Measurements from ENCODE around the gene ANKAR. TPM values are rescaled to one million over a fixed set of nuclear protein-coding genes. Genes with fewer than 3 reads are reported as not detected.

ANKAR gene, protein sequence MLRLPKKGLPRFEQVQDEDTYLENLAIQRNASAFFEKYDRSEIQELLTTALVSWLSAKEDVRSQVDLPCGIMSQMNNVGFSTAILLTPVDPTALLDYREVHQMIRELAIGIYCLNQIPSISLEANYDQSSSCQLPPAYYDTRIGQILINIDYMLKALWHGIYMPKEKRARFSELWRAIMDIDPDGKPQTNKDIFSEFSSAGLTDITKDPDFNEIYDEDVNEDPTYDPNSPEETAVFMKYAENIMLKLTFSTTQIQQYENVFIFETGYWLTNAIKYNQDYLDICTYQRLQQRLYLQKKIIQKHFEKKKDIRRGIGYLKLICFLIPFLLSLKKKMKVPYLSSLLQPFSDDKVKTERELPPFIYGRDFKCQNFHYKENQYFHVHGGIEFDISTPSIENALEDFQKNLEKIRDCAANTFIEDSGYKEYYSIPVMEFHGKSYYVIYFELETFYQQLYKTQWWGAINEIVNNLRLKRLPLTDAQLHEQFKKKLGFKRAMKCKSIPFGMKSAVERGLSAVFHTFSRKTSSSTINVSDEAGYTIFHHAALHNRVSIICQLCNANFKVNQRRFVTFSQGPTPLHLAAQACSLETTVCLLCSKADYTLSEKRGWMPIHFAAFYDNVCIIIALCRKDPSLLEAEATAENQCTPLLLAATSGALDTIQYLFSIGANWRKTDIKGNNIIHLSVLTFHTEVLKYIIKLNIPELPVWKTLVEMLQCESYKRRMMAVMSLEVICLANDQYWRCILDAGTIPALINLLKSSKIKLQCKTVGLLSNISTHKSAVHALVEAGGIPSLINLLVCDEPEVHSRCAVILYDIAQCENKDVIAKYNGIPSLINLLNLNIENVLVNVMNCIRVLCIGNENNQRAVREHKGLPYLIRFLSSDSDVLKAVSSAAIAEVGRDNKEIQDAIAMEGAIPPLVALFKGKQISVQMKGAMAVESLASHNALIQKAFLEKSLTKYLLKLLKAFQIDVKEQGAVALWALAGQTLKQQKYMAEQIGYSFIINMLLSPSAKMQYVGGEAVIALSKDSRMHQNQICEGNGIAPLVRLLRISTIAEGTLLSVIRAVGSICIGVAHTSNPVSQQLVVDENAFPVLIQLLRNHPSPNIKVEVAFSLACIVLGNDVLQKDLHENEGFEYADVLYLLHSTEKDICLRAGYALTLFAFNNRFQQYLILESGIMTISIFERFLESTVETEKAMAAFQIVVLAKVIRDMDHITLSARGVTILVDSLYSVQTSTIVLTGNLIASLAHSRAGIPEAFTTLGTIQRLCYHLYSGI (N-terminal part only)
- 3.2 and 5.2 TPM in 2 replicates for total RNA-seq

DNA sequence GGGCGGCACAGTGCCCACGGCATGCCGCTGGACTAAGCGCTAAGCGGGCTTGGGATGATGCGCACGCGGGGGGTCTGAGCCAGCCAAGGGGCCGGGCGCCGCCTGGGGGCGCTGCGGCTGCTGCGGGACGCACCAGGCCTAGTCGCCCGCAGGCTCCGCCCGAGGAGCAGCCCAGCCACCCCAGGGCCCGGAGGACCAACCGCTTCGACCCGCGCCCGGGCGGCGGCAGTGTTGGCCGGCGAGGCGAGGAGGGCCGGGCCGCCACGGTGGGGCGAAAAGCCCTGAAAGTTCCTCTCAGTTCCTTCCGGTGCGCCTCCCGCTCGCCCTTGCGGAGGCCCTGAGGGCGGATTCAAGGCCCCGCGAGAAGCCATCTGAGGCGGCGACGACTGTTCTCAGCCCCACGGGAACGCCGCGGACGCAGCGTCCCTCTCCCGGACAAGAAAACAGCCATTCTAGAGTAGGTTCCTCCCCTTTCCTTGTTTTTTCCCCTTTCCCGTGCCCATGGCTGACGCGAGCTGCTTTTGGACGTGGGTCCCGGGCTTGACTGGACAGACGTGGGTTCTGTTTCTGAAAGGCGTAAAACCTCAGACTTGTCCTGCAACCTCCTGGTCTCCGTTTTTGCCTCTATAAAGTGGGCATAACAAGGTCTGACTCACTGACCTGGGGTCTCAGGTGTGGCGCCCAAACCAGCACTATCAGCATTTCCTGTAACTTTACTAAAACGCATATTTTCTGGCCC is at the start of gene ANKAR:
ANKAR (plus strand) TSS at position 297 of the 739 bp plus-strand sequence. CDS start 1,821 bp downstream, outside the sequence.

DNA sequence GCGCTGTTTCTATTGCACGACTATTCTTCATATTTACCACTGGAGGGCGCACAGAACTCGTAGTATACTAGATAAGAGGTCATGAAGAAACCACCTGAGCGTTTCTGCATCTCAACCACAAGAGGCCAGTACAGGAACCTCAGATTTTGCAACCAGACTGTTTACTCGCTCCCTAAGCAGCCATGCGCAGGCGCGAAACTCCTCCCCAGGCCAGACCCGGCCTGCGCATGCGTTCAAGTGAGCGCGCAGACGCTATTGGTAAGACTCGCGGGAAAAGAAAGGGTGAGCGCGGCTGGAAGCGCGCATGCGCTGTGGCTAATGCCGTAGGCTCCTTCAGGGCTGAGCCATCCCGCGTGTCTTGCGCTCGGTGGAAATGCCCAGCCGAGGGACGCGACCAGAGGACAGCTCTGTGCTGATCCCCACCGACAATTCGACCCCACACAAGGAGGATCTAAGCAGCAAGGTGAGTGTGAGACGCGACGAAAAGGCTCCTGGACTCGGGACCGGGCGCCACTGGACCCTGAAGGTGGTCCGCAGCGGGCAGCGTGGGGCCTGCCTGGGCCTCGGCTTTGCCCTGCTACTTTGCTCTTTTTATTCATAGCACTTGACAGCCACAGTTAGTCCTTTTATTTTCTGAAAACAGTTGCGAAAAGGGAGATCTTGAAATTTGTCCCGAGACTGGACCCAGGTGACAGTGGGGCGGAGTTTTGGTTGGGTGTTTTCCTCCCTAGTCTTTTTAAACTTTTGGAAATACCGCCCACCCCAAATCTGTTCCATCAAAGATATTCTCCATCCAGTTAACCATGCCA is 13.1 kb upstream of the ANKAR start, which contains the start of gene ASNSD1:
ASNSD1 (plus strand) TSS at position 312 of the 809 bp plus-strand sequence. CDS start 4,674 bp downstream, outside the sequence.

Other genes starting within 250 kb of the ANKAR start
- gene WDR75, start 233.2 kb upstream of the ANKAR start, total RNA-seq: 40.9 and 46.6 TPM in 2 replicates
- 2.0 and 3.4 TPM in 2 replicates for gene SLC40A1, start 93.9 kb upstream of the ANKAR start, total RNA-seq
- gene ASNSD1, start 13.2 kb upstream of the ANKAR start, total RNA-seq: 29.7 and 37.7 TPM in 2 replicates
- gene OSGEPL1, start 88.1 kb downstream of the ANKAR start, total RNA-seq: 8.9 and 10.3 TPM in 2 replicates
- 48.1 and 56.2 TPM in 2 replicates for gene ORMDL1, start 109.7 kb downstream of the ANKAR start, total RNA-seq
- gene PMS1, start 109.8 kb downstream of the ANKAR start, total RNA-seq: 19.0 and 19.3 TPM in 2 replicates

Data from myometrial cell (primary cell).